NCI-H2196 (cell line): ENCODE data around the gene RIPOR3.
"Not testable (repeated sequence)": the region's sequence is repeated elsewhere in the genome, so short reads cannot be mapped to it uniquely, and the experiment has no call there.

Source experiments
- DNase-seq: peaks from one replicate; lab custom pipeline; 2025; ENCODE audit not compliant: unreplicated experiment; lab: John Stamatoyannopoulos, UW

The RIPOR3 gene

GRCh38 chr20:50724851-50725723, 33.7 kb upstream of the RIPOR3 start:
- no peak for DNase-seq

- no peak for DNase-seq
Observed at GRCh38 chr20:50724112-50724725, 32.9 kb upstream of the RIPOR3 start.

GRCh38 chr20:50723672-50724071, 32.3 kb upstream of the RIPOR3 start:
- DNase-seq = no peak

- DNase-seq = no peak
Observed at GRCh38 chr20:50722424-50723155, 31.2 kb upstream of the RIPOR3 start.

GRCh38 chr20:50721881-50722281, 30.5 kb upstream of the RIPOR3 start:
- DNase-seq = no peak

GRCh38 chr20:50720582-50720981, 29.2 kb upstream of the RIPOR3 start:
- no peak for DNase-seq

- DNase-seq = no peak
Observed at GRCh38 chr20:50720026-50720425, 28.7 kb upstream of the RIPOR3 start.

- DNase-seq = no peak
Observed at GRCh38 chr20:50719328-50719727, 28.0 kb upstream of the RIPOR3 start.

- DNase-seq = no peak
Observed at GRCh38 chr20:50717974-50718761, 26.8 kb upstream of the RIPOR3 start.

- DNase-seq = no peak
Observed at GRCh38 chr20:50717312-50717711, 26.0 kb upstream of the RIPOR3 start.

GRCh38 chr20:50716518-50716917, 25.2 kb upstream of the RIPOR3 start:
- DNase-seq = no peak

- DNase-seq = no peak
Observed at GRCh38 chr20:50715694-50716093, 24.4 kb upstream of the RIPOR3 start.

- DNase-seq = not testable (repeated sequence)
Observed at GRCh38 chr20:50714426-50714825, 23.1 kb upstream of the RIPOR3 start.

GRCh38 chr20:50713657-50714101, 22.3 kb upstream of the RIPOR3 start:
- peak; percentile 10 for DNase-seq

GRCh38 chr20:50712771-50713656, 21.7 kb upstream of the RIPOR3 start:
- no peak for DNase-seq

GRCh38 chr20:50711113-50711825, 19.9 kb upstream of the RIPOR3 start:
- DNase-seq = no peak

GRCh38 chr20:50710492-50711063, 19.2 kb upstream of the RIPOR3 start:
- no peak for DNase-seq

- no peak for DNase-seq
Observed at GRCh38 chr20:50709636-50709973, 18.3 kb upstream of the RIPOR3 start.
